EH (cell line): Measurements from ENCODE around the gene CCDC59.

Source experiments
- DNase-seq: peaks from one replicate; pipeline ENCODE4 v3.0.0-alpha.2; 2015; ENCODE audit warnings: low read depth

The CCDC59 gene

GRCh38 chr12:82314406-82314892 lies 43.7 kb downstream of the CCDC59 start:
- no peak for DNase-seq
